HAP-1 (cell line): ENCODE data around the gene HIP1.
"Not testable (repeated sequence)": the region's sequence is repeated elsewhere in the genome, so short reads cannot be mapped to it uniquely, and the experiment has no call there.

Experiments
- DNase-seq, 2 experiments: peaks; one replicate each; pipeline ENCODE4 v3.0.0-alpha.2; 2016 to 2020; ENCODE audit warnings: low spot score in 2 of 2
- H3K27me3 ChIP-seq: fragments of 250-450 bp; sonication (Bioruptor Pico); 2 replicates; pipeline ENCODE4 v1.5.1; 2020; ENCODE audit warnings: low read depth, mild to moderate bottlenecking, moderate library complexity
- H3K36me3 ChIP-seq: fragments of 250-450 bp; sonication (Bioruptor Pico); replicated peaks from 2 replicates; pipeline ENCODE4 v1.5.1; 2020; ENCODE audit warnings: mild to moderate bottlenecking
- H3K4me1 ChIP-seq: fragments of 250-450 bp; sonication (Bioruptor Pico); 2 replicates; pipeline ENCODE4 v1.5.1; 2020; ENCODE audit warnings: mild to moderate bottlenecking
- H3K4me3 ChIP-seq: fragments of 250-450 bp; sonication (Bioruptor Pico); 2 replicates; pipeline ENCODE4 v1.5.1; 2020; ENCODE audit warnings: mild to moderate bottlenecking, moderate library complexity
- H3K9me3 ChIP-seq: fragments of 250-450 bp; sonication (Bioruptor Pico); 2 replicates; pipeline ENCODE4 v1.5.1; 2020; ENCODE audit warnings: mild to moderate bottlenecking, moderate library complexity
- in situ Hi-C: fragments of 300-500 bp; cut with MboI; formaldehyde crosslinking; loops from 3 replicates; pipeline ENCODE4 v1.14.3; 2020; ENCODE audit warnings: low sequenced_read_pairs, inconsistent platforms, mixed read lengths

Gene HIP1

DNA sequence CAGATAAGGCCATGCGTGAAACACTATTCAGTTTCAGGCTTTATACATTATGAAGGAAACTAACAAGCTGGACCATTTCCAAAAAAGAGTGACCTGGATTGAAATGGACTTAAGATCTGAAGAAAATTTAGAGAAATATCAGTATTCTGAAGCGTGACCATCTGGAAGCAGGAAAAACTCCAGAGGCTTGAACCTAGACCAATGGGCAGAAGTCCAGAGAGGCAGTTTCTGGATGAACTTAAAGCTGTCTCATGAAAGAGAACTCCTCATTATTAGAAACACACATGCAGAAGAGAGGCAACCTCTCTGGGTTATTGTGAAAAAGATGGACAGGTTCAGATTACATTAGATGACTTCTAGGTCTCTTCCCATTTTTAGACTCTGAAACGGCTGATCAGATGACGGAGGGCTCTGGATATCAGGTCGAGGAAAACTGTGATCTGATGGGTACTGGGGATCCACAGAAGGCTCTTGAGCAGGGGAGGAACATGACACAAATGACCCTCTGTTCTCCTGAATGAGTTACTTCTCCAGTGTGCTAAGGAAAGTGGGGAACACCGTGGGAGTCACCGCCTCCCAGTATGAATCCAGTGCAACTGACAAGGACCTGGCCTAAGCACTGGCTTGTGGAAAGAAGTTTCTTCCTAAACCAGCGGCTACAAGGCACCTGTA lies 130.2 kb downstream of the HIP1 start:
- no peaks in the 10 kb centered on the region for H3K36me3 ChIP-seq
- no peak for DNase-seq
- H3K4me3 ChIP-seq: no peak overlapping the region
- in situ Hi-C loops: no loop called here
- H3K27me3 ChIP-seq: no peaks in the 10 kb centered on the region
- H3K4me1 ChIP-seq: no peaks in the 10 kb centered on the region
- H3K9me3 ChIP-seq: no peaks in the 10 kb centered on the region

DNA sequence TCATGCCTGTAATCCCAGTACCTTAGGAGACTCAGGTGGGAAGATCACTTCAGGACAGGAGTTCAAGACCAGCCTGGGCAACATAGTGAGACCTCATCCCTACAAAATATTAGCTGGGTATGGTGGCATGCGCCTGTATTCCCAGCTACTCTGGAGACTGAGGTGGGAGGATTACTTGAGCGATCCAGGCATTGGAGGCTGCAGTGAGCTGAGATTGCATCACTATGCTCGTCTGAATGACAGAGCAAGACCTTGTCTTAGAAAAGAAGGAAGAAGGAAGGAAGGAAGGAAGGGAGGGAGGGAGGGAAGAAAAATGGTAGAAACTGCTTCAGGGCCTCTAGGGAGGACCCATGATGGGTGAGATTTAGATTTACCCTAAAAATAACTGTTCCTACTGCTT lies 134.3 kb downstream of the HIP1 start:
- Histone ChIP-seq H3K27me3 (no peaks in the 10 kb centered on the region), H3K4me3 (no peak overlapping the region), H3K4me1 (peaks cover 7% of the 10 kb centered on the region), H3K36me3 (no peaks in the 10 kb centered on the region), H3K9me3 (no peaks in the 10 kb centered on the region)
- in situ Hi-C loops: no loop called here
- DNase-seq: no peak

DNA sequence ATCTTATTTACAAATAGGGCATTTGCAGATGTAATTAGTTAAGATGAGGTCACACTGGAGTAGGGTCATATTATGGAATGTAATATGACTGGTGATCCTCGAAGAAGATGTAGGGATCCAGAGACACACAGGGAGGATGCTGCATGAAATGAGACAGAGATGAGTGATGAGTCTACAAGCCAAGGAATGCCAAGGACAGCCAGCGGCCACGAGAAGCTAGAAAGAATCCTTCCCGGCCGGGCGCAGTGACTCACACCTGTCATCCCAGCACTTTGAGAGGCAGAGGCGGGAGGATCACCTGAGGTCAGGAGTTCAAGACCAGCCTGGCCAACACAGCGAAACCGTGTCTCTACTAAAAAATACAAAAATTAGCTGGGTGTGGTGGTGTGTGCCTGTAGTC lies 135.9 kb downstream of the HIP1 start:
- H3K36me3 ChIP-seq, in situ Hi-C loops, H3K4me1 ChIP-seq: not testable (repeated sequence)

DNA sequence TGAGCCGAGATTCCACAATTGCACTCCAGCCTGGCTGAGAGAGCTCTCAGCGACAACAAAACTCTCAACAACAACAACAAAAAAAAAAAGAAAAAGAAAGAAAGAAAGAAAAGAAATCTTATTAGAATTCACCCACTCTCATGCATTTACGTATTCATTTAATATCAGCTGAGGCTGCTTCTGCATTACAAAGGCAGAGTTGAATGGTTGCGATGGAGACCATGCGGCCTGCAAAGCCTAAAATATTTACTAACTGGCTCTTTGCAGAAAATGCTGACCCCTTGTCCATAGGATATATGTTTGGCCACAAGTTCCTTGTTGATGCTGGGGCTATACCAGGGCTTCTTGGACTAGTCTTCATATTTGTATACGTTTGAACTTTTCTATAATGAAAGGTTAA lies 137.2 kb downstream of the HIP1 start:
- in situ Hi-C loops: no loop called here
- Histone ChIP-seq H3K4me3 (no peak overlapping the region), H3K27me3 (no peaks in the 10 kb centered on the region), H3K9me3 (no peaks in the 10 kb centered on the region), H3K4me1 (peaks cover 7% of the 10 kb centered on the region), H3K36me3 (peaks cover 9% of the 10 kb centered on the region)
- peak; percentile 67 to 77 for DNase-seq

More for the DNA sequence above, 135.9 kb downstream of the HIP1 start:
- H3K9me3 ChIP-seq, DNase-seq, H3K4me3 ChIP-seq, H3K27me3 ChIP-seq: not testable (repeated sequence)

DNA sequence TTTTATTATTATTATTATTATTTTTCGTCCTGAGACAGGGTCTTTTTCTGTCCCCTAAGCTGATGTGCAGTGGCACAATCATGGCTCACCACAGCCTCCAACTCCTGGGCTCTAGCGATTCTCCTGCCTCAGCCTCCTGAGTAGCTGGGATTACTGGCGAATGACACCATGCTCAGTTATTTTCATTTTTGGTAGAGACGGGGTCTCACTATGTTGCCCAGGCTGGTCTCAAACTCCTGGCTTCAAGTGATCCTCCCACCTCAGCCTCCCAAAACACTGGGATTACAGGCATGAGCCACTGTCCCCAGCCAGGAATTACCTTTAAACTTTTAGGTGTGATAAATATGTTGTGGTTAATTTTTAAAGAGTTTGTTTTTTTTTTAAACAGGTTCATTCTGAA lies 138.0 kb downstream of the HIP1 start:
- in situ Hi-C loops: not testable (repeated sequence)

DNA sequence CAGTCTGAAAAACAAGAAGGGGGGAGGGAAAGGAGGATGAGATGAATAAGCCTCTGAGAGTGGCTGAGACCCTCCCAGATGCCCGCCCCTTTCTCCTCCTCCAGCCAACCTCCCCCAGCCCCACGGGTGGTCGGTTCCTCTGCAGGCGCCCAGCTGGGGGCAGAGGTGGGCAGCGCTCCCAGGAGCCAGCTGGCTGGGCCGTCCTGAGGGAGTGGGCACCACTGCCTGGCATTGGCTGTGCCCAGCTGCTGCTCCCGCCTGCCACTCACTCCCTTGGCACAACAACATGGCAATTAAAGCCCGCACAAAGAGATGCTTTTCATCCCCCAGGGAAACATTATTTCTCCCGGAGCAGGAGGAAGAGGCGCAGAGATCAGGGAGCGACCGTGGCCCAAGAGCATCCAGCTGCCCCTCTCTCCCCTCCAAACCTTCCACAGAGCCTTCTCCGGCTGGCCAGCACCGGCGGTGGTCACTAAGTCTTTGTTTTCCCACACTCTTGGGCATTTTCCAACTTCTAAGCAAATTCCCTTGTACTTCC lies 139.4 kb downstream of the HIP1 start:
- H3K4me1 ChIP-seq: peaks cover 7% of the 10 kb centered on the region
- H3K9me3 ChIP-seq: no peaks in the 10 kb centered on the region
- H3K36me3 ChIP-seq: peaks cover 9% of the 10 kb centered on the region
- H3K4me3 ChIP-seq: no peak overlapping the region
- no peaks in the 10 kb centered on the region for H3K27me3 ChIP-seq
- in situ Hi-C loops: no loop called here
- DNase-seq: no peak

More for the DNA sequence above, 138.0 kb downstream of the HIP1 start:
- H3K9me3 ChIP-seq, DNase-seq, H3K4me3 ChIP-seq, H3K4me1 ChIP-seq, H3K36me3 ChIP-seq, H3K27me3 ChIP-seq: not testable (repeated sequence)

DNA sequence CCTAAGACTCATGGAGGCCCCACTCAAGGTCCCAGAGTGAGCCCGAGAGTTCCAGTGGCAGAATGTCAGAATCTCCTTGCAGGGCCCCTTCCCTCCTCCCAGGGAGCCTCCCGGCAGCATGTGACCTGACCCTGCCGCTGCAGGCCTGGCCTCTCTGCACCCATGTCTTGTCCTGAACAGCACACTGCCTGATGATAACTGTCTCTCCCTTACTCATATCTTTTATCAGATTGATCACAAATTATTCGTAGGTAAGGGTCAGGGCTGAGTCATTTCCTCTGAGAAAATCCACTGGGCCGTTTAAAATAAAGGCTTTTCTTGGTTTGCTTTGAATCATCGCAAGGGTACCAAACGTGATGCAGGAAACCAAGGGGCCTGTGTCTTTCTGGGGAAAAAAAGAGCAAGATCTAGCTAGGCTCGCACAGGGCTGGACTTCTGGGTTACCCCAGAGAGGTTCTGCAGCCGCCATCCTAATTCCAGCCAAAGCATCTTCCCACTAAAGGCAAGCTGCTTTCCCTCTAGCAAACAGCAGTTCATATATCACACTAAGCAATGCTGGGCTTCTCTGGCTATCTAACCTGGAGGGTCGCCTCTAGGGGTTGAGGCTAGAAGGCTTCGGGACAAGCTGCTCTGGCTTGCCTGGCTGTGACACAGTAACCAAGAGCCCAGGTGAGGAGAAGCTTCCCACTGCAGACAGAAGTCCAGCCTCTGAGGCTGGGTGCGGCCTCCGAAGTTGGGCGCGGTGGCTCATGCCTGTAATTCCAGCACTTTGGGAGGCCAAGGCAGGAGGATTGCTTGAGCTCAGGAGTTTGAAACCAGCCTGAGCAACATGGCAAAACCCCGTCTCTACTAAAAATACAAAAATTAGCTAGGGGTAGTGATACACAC lies 141.8 kb downstream of the HIP1 start:
- no peak overlapping the region for H3K4me3 ChIP-seq

DNA sequence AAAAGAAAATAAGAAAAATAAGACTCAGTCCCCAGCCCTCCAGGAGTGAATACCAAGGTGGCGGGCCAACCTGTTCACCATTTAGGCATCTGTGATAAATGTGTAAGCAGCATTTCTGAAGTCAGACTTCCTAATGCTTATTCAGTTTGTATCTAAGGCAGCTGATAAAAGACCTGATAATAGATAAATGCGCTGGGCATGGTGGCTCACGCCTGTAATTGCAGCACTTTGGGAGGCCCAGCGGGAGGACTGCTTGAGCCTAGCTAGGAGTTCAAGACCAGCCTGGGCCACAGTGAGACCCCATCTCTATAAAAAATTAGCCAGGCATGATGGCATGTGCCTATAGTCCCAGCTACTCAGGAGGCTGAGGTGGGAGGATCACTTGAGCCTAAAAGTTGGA lies 143.0 kb downstream of the HIP1 start:
- peaks cover 15% of the 10 kb centered on the region for H3K36me3 ChIP-seq
- in situ Hi-C loops: no loop called here

More for the DNA sequence above, 141.8 kb downstream of the HIP1 start:
- no peak for DNase-seq
- peaks cover 7% of the 10 kb centered on the region for H3K4me1 ChIP-seq
- H3K36me3 ChIP-seq: peaks cover 11% of the 10 kb centered on the region
- in situ Hi-C loops: no loop called here
- H3K27me3 ChIP-seq: no peaks in the 10 kb centered on the region
- H3K9me3 ChIP-seq: no peaks in the 10 kb centered on the region

DNA sequence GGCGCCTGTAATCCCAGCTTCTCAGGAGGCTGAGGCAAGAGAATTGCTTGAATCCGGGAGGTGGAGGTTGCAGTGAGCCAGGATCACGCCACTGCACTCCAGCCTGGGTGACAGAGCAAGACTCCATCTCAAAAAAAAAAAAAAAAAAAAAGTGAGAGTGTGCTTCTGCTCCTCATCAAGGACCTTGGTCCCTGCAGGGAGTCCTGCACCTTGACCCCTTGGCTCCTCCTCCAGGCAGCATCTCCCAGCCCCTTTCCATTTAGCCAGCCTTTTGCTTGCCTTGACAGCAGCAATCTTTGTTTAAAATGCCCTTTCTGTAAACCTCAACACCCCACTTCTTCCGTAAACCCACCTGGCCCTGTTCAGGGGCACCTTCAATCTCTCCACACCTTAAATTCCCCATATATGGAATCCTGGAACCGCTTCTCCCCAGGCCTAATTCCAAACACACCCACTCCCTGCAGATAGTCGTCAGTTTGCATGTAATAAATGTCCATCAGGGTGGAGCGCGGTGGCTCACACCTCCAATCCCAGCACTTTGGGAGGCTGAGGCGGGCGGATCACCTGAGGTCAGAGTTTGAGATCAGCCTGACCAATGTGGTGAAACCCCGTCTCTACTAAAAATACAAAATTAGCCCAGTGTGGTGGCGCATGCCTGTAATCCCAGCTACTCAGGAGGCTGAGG lies 145.1 kb downstream of the HIP1 start:
- H3K4me1 ChIP-seq, H3K27me3 ChIP-seq, in situ Hi-C loops, H3K9me3 ChIP-seq, H3K4me3 ChIP-seq, DNase-seq: not testable (repeated sequence)
- peaks cover 20% of the 10 kb centered on the region for H3K36me3 ChIP-seq

More for the DNA sequence above, 143.0 kb downstream of the HIP1 start:
- Histone ChIP-seq H3K4me1 (no peaks in the 10 kb centered on the region), H3K4me3 (no peak overlapping the region), H3K9me3 (no peaks in the 10 kb centered on the region), H3K27me3 (no peaks in the 10 kb centered on the region)
- no peak for DNase-seq

DNA sequence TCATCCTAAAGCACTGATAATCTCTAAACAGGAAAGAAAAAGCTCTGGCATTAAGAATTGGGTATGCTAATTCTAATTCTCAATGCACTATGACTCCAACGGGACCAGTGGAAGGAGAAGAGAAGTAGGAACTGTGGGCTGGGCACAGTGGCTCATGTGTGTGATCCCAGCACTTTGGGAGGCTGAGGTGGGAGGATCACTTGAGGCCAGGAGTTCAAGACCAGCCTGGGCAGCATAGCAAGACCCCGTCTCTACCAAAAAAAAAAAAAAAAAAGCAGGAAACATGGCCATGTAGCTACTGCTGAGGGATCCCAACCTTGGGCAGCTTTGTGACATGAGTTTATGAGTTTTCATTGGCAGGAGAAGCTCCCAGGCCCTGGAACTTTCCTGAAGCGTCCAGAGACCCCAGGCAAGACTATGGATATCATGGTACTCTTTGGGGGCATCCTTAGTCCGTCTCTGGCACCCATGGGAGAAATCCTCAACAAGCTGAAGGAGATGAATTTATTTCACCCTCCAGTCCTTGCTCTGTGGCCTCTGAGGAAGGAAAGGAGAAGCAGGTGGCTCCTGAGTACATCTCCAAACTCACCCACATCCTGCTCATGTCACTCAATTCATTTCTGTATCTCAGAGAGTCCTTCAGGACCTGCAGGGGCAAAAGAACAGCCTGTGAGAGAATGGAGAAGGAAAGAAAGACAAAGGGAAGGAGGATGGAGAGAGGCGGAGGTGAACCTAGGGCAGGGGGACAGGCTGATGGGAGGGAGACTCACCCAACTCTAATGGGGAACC lies 147.1 kb downstream of the HIP1 start:
- Histone ChIP-seq H3K36me3 (peaks cover 15% of the 10 kb centered on the region), H3K4me3 (no peak overlapping the region), H3K4me1 (no peaks in the 10 kb centered on the region), H3K9me3 (no peaks in the 10 kb centered on the region), H3K27me3 (no peaks in the 10 kb centered on the region)
- in situ Hi-C loops: no loop called here
- DNase-seq: no peak

DNA sequence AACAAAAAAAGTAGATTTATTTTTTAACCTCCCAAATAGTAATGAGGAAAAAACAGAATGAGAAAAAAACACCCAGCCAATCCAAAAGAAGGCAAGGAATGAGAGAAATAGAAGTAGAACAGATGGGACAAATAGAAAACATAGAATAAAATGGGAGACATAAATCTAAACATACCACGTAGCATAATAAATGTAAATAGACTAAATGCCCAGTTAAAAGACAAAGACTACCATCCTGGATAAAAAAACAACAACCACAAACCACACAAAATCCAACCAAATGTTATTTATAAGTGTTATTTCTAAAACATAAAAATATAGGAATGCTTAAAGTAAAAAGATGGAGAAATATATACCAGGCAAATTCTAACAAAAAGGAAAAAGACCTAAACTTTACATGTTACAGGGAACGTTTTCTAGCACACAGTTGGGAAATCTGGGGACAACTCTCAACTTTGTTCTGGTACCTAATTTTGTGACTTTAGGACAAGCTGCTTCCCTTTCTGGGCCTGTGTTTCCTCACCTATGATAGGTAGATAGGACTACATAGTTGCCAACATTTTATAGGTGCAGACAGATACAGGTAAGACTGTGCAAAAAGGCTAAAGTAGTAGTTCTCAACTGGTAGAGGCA lies 148.3 kb downstream of the HIP1 start:
- no peaks in the 10 kb centered on the region for H3K4me1 ChIP-seq
- H3K27me3 ChIP-seq: no peaks in the 10 kb centered on the region
- H3K9me3 ChIP-seq: no peaks in the 10 kb centered on the region
- H3K36me3 ChIP-seq: peaks cover 24% of the 10 kb centered on the region
- H3K4me3 ChIP-seq: no peak overlapping the region
- in situ Hi-C loops: no loop called here
- DNase-seq: no peak

DNA sequence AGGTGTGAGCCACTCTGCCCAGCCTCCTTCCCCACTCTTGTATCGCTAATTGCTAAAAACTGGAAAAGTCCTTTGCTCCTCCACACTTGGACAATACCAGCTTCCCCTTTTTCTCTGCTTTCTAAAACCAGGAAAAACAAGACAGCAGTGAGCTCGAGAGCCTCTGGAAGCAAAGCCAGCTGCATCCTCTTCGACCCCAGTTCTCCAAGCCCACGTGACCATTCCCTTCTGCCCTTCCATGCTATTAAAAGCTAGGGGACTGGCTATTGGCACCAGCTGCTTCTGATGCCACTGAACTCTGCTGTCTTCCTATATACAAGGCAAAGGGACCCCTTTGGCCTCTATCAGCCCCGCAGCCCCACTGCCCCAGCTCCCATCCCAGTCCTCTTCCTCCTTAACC lies 154.4 kb downstream of the HIP1 start:
- Histone ChIP-seq H3K4me1 (no peaks in the 10 kb centered on the region), H3K27me3 (no peaks in the 10 kb centered on the region), H3K9me3 (no peaks in the 10 kb centered on the region), H3K36me3 (peaks cover 26% of the 10 kb centered on the region), H3K4me3 (no peak overlapping the region)
- no peak for DNase-seq
- in situ Hi-C loops: no loop called here

DNA sequence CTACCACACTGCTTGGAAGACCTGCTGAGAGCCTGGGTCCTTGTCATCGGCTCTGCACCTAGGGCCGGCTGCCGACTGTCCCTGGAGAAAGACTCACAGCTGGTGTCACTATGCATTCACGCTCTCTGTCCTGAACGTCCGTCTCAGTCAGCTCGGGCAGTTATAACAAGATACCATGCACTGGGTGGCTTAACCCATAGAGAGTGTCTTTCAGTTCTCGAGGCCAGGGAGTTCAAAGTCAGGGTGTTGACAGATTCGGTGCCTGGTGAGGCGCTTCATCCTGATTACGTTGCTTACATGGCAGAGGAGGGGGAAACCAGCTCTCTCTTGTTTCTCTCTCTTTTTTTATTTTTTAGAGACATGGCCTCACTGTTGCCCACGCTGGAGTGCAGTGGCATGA lies 155.5 kb downstream of the HIP1 start:
- no peaks in the 10 kb centered on the region for H3K9me3 ChIP-seq
- no peak overlapping the region for H3K4me3 ChIP-seq
- in situ Hi-C loops: no loop called here
- H3K4me1 ChIP-seq: no peaks in the 10 kb centered on the region
- peaks cover 28% of the 10 kb centered on the region for H3K36me3 ChIP-seq
- no peaks in the 10 kb centered on the region for H3K27me3 ChIP-seq
- DNase-seq: no peak
